HCT116 (cell line): ENCODE data around the gene USP48. TPM values are rescaled to one million over a fixed set of nuclear protein-coding genes. Genes with fewer than 3 reads are reported as not detected.
A peak's percentile ranks its signal among the peaks of the same experiment; 100 is the strongest.

ENCODE experiments used
- ATAC-seq: fragments of 200-7000 bp; cut with Tn5 transposase; 2 replicates; pipeline ENCODE4 v1.9.1; 2020; ENCODE audit warnings: mild to moderate bottlenecking, moderate library complexity
- BruUV-seq: library from RNA; stranded (reverse); fragments of 400-500 nt; replicated peaks from 2 replicates; lab custom pipeline; 2021; lab: Mats Ljungman, UMichigan
- CTCF ChIA-PET: fragments of 300-600 bp; sonication (Branson Sonifier 250); formaldehyde crosslinking; loops from one replicate; lab custom pipeline; 2021; ENCODE audit warnings: antibody characterized with exemption; lab: Charles Lee
- POLR2A ChIA-PET: fragments of 300-600, 350-600 bp; sonication (Branson Sonifier 250); formaldehyde crosslinking; loops from one replicate; lab custom pipeline; 2021; ENCODE audit warnings: antibody characterized with exemption; lab: Charles Lee
- RAD21 ChIA-PET, 2 experiments: fragments of 300-600 bp; sonication (Branson Sonifier 250); formaldehyde crosslinking; loops; one replicate each; lab custom pipeline; 2023; ENCODE audit warnings: low total read pairs in 2 of 2; ENCODE audit not compliant: uncharacterized antibody in 2 of 2, unreplicated experiment in 2 of 2, low non-redundant PET in 1 of 2; lab: Charles Lee
- DNase-seq: peaks from one replicate; pipeline ENCODE4 v3.0.0-alpha.2; 2010; ENCODE audit warnings: low read depth, low spot score
- H2AFZ ChIP-seq: fragments of 200-600 bp; shearing (Covaris generic), sonication (generic); 2 replicates; pipeline ENCODE4 v1.6.1; 2017; ENCODE audit warnings: low read depth, mixed run types, mixed read lengths, antibody characterized with exemption, low read length; ENCODE audit not compliant: poor library complexity, severe bottlenecking
- H3K27ac ChIP-seq: 2 replicates; pipeline ENCODE4 v1.5.1; 2012; ENCODE audit warnings: low read depth, low read length
- H3K27me3 ChIP-seq: fragments of 200-600 bp; sonication (generic); 2 replicates; pipeline ENCODE4 v1.6.1; 2016; ENCODE audit warnings: mixed run types, low read length, mixed read lengths; ENCODE audit not compliant: insufficient read depth
- H3K36me3 ChIP-seq, 2 experiments: fragments of 200-500 bp in 1 of 2; fragments of 200-600 bp in 1 of 2; sonication (Bioruptor generic) in 1 of 2; sonication (generic) in 1 of 2; 2 replicates each; pipeline versions ENCODE4 v1.5.1 to v1.6.1; 2014 to 2016; ENCODE audit warnings: low read length in 2 of 2, inconsistent platforms in 1 of 2, mixed read lengths in 1 of 2, mixed run types in 1 of 2; ENCODE audit not compliant: insufficient read depth in 2 of 2, control insufficient read depth in 1 of 2
- H3K4me1 ChIP-seq, 2 experiments: fragments of 200-600 bp in 1 of 2; sonication (generic) in 1 of 2; 2 replicates each; pipeline versions ENCODE4 v1.5.1 to v1.6.1; 2012 to 2017; ENCODE audit warnings: low read length in 2 of 2, inconsistent platforms in 1 of 2, mild to moderate bottlenecking in 1 of 2, mixed read lengths in 1 of 2, mixed run types in 1 of 2, moderate library complexity in 1 of 2; ENCODE audit not compliant: insufficient read depth in 2 of 2, control insufficient read depth in 1 of 2
- H3K4me2 ChIP-seq: fragments of 200-600 bp; sonication (generic); 2 replicates; pipeline ENCODE4 v1.6.1; 2017; ENCODE audit warnings: mixed run types, low read length, mixed read lengths
- H3K4me3 ChIP-seq, 2 experiments: fragments of 200-600 bp in 1 of 2; sonication (generic) in 1 of 2; replicated peaks in 1 of 2; 2 replicates each; pipeline ENCODE4 v1.5.1; 2011 to 2016; ENCODE audit warnings: low read length in 2 of 2, control low read depth in 1 of 2, low read depth in 1 of 2, mild to moderate bottlenecking in 1 of 2, mixed read lengths in 1 of 2, mixed run types in 1 of 2
- H3K79me2 ChIP-seq: fragments of 200-600 bp; sonication (generic); 2 replicates; pipeline ENCODE4 v1.6.1; 2017; ENCODE audit warnings: mild to moderate bottlenecking, mixed run types, low read length, moderate library complexity, mixed read lengths; ENCODE audit not compliant: insufficient read depth
- H3K9ac ChIP-seq: fragments of 200-600 bp; sonication (generic); 2 replicates; pipeline ENCODE4 v1.6.1; 2016; ENCODE audit warnings: low read length, mixed read lengths
- H3K9me2 ChIP-seq: fragments of 200-600 bp; sonication (generic), shearing (Covaris generic); 2 replicates; pipeline ENCODE4 v1.6.1; 2017; ENCODE audit warnings: mixed run types, mild to moderate bottlenecking, moderate library complexity; ENCODE audit not compliant: insufficient read depth
- H3K9me3 ChIP-seq, 2 experiments: fragments of 200-500 bp in 1 of 2; fragments of 200-600 bp in 1 of 2; sonication (Bioruptor generic) in 1 of 2; sonication (generic) in 1 of 2; 2 replicates each; pipeline ENCODE4 v1.6.1; 2014 to 2017; ENCODE audit warnings: low read length in 2 of 2, mixed read lengths in 2 of 2, inconsistent platforms in 1 of 2, low read depth in 1 of 2, mild to moderate bottlenecking in 1 of 2, mixed run types in 1 of 2, moderate library complexity in 1 of 2; ENCODE audit not compliant: control insufficient read depth in 1 of 2, insufficient read depth in 1 of 2
- H4K20me1 ChIP-seq: fragments of 200-600 bp; sonication (generic), shearing (Covaris generic); 2 replicates; pipeline ENCODE4 v1.6.1; 2017; ENCODE audit warnings: mixed run types, mild to moderate bottlenecking, moderate library complexity; ENCODE audit not compliant: insufficient read depth
- CTCF ChIP-seq, 3 experiments: fragments of 200-600 bp in 1 of 3; sonication (generic) in 1 of 3; IDR thresholded peaks in 2 of 3; conservative IDR thresholded peaks in 1 of 3; 2 replicates each; pipeline ENCODE4 v1.5.1; 2012 to 2017; ENCODE audit warnings: low read depth in 2 of 3, low read length in 2 of 3, antibody characterized with exemption in 1 of 3, borderline replicate concordance in 1 of 3, control low read depth in 1 of 3, mild to moderate bottlenecking in 1 of 3, mixed read lengths in 1 of 3, mixed run types in 1 of 3, moderate library complexity in 1 of 3; ENCODE audit not compliant: insufficient read depth in 1 of 3
- TCF7L2 ChIP-seq: IDR thresholded peaks from 2 replicates; pipeline ENCODE4 v1.7.0; 2011; ENCODE audit warnings: borderline replicate concordance, inconsistent platforms; ENCODE audit not compliant: insufficient read depth, insufficient read length; ENCODE audit errors: extremely low read depth
- YY1 ChIP-seq: IDR thresholded peaks from 2 replicates; pipeline ENCODE4 v1.6.1; 2011; ENCODE audit warnings: low read length, low read depth, moderate library complexity, mild to moderate bottlenecking; ENCODE audit not compliant: insufficient replicate concordance; ENCODE audit errors: extremely low read depth
- ZFX ChIP-seq: fragments of 450-650 bp; IDR thresholded peaks from 2 replicates; pipeline ENCODE4 v1.6.1; 2017
- intact Hi-C: fragments of 100-400 bp; cut with micrococcal nuclease; formaldehyde crosslinking; loops from 2 replicates; pipeline ENCODE4 v1.10.0; 2022
- total RNA-seq: library from RNA; stranded (reverse); gene quantifications from one replicate; pipeline ENCODE4 v1.2.1, GENCODE V29; 2021; ENCODE audit not compliant: unreplicated experiment
- TF ChIP-seq, protein P1 (sequence below): IDR thresholded peaks from 2 replicates; pipeline ENCODE4 v1.6.1; 2011; ENCODE audit warnings: mild to moderate bottlenecking, low read length, moderate library complexity; ENCODE audit not compliant: insufficient replicate concordance; ENCODE audit errors: extremely low read depth

USP48 gene
- total RNA-seq, 1 experiment from 2014 or later, result 54.8 TPM

GRCh38 chr1:21764615-21765423 lies 18.1 kb downstream of the USP48 start:
- intact Hi-C loops, result no loop called here
- Histone ChIP-seq H3K27ac (peak overlapping the region; percentile 41), H3K36me3 (no peaks in the 10 kb centered on the region), H3K4me3 (no peak overlapping the region), H3K27me3 (no peaks in the 10 kb centered on the region), H3K9me3 (no peaks in the 10 kb centered on the region), H3K9ac (no peak overlapping the region), H3K9me2 (no peaks in the 10 kb centered on the region), H2AFZ (no peak overlapping the region), H3K4me1 (peaks cover 22 to 24% of the 10 kb centered on the region in 2 experiments), H4K20me1 (no peaks in the 10 kb centered on the region), H3K79me2 (peaks cover 94% of the 10 kb centered on the region), H3K4me2 (peak overlapping the region; percentile 47)
- ChIA-PET RAD21 (no interaction called here), CTCF (no interaction called here), POLR2A (interaction anchor here (0.7 kb wide), 1 partner anchor 259 kb away, joined by 3 read pairs; no protein-coding TSS in a partner anchor)
- DNase-seq (no peak), ATAC-seq (peak; percentile 70)
- BruUV-seq, result no TSS peak
- TF ChIP-seq TCF7L2, result no peak
- no peak for TF ChIP-seq YY1
- TF ChIP-seq, protein P1, sequence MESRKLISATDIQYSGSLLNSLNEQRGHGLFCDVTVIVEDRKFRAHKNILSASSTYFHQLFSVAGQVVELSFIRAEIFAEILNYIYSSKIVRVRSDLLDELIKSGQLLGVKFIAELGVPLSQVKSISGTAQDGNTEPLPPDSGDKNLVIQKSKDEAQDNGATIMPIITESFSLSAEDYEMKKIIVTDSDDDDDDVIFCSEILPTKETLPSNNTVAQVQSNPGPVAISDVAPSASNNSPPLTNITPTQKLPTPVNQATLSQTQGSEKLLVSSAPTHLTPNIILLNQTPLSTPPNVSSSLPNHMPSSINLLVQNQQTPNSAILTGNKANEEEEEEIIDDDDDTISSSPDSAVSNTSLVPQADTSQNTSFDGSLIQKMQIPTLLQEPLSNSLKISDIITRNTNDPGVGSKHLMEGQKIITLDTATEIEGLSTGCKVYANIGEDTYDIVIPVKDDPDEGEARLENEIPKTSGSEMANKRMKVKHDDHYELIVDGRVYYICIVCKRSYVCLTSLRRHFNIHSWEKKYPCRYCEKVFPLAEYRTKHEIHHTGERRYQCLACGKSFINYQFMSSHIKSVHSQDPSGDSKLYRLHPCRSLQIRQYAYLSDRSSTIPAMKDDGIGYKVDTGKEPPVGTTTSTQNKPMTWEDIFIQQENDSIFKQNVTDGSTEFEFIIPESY, result no peak
- no peak for TF ChIP-seq CTCF (IDR thresholded peaks at IDR 0.05 in 2 of 3, conservative IDR thresholded peaks at IDR 0.05 in 1 of 3; ENCODE audit: borderline replicate concordance in 1 of 3, insufficient read depth in 1 of 3, low read depth in 2 of 3, low read length in 2 of 3)
- no peak for TF ChIP-seq ZFX
